HCT116 (cell line): Measurements from ENCODE around the gene PKD2. TPM values are rescaled to one million over a fixed set of nuclear protein-coding genes. Genes with fewer than 3 reads are reported as not detected.

Source experiments
- ATAC-seq: fragments of 200-7000 bp; cut with Tn5 transposase; 2 replicates; pipeline ENCODE4 v1.9.1; 2020; ENCODE audit warnings: mild to moderate bottlenecking, moderate library complexity
- BruUV-seq: library from RNA; stranded (reverse); fragments of 400-500 nt; replicated peaks from 2 replicates; lab custom pipeline; 2021; lab: Mats Ljungman, UMichigan
- CTCF ChIA-PET: fragments of 300-600 bp; sonication (Branson Sonifier 250); formaldehyde crosslinking; loops from one replicate; lab custom pipeline; 2021; ENCODE audit warnings: antibody characterized with exemption; lab: Charles Lee
- POLR2A ChIA-PET: fragments of 300-600, 350-600 bp; sonication (Branson Sonifier 250); formaldehyde crosslinking; loops from one replicate; lab custom pipeline; 2021; ENCODE audit warnings: antibody characterized with exemption; lab: Charles Lee
- RAD21 ChIA-PET, 2 experiments: fragments of 300-600 bp; sonication (Branson Sonifier 250); formaldehyde crosslinking; loops; one replicate each; lab custom pipeline; 2023; ENCODE audit warnings: low total read pairs in 2 of 2; ENCODE audit not compliant: uncharacterized antibody in 2 of 2, unreplicated experiment in 2 of 2, low non-redundant PET in 1 of 2; lab: Charles Lee
- DNase-seq: peaks from one replicate; pipeline ENCODE4 v3.0.0-alpha.2; 2010; ENCODE audit warnings: low read depth, low spot score
- H2AFZ ChIP-seq: fragments of 200-600 bp; shearing (Covaris generic), sonication (generic); 2 replicates; pipeline ENCODE4 v1.6.1; 2017; ENCODE audit warnings: low read depth, mixed run types, mixed read lengths, antibody characterized with exemption, low read length; ENCODE audit not compliant: poor library complexity, severe bottlenecking
- H3K27ac ChIP-seq: 2 replicates; pipeline ENCODE4 v1.5.1; 2012; ENCODE audit warnings: low read depth, low read length
- H3K27me3 ChIP-seq: fragments of 200-600 bp; sonication (generic); 2 replicates; pipeline ENCODE4 v1.6.1; 2016; ENCODE audit warnings: mixed run types, low read length, mixed read lengths; ENCODE audit not compliant: insufficient read depth
- H3K36me3 ChIP-seq, 2 experiments: fragments of 200-500 bp in 1 of 2; fragments of 200-600 bp in 1 of 2; sonication (Bioruptor generic) in 1 of 2; sonication (generic) in 1 of 2; 2 replicates each; pipeline versions ENCODE4 v1.5.1 to v1.6.1; 2014 to 2016; ENCODE audit warnings: low read length in 2 of 2, inconsistent platforms in 1 of 2, mixed read lengths in 1 of 2, mixed run types in 1 of 2; ENCODE audit not compliant: insufficient read depth in 2 of 2, control insufficient read depth in 1 of 2
- H3K4me1 ChIP-seq, 2 experiments: fragments of 200-600 bp in 1 of 2; sonication (generic) in 1 of 2; 2 replicates each; pipeline versions ENCODE4 v1.5.1 to v1.6.1; 2012 to 2017; ENCODE audit warnings: low read length in 2 of 2, inconsistent platforms in 1 of 2, mild to moderate bottlenecking in 1 of 2, mixed read lengths in 1 of 2, mixed run types in 1 of 2, moderate library complexity in 1 of 2; ENCODE audit not compliant: insufficient read depth in 2 of 2, control insufficient read depth in 1 of 2
- H3K4me2 ChIP-seq: fragments of 200-600 bp; sonication (generic); 2 replicates; pipeline ENCODE4 v1.6.1; 2017; ENCODE audit warnings: mixed run types, low read length, mixed read lengths
- H3K4me3 ChIP-seq, 2 experiments: fragments of 200-600 bp in 1 of 2; sonication (generic) in 1 of 2; replicated peaks in 1 of 2; 2 replicates each; pipeline ENCODE4 v1.5.1; 2011 to 2016; ENCODE audit warnings: low read length in 2 of 2, control low read depth in 1 of 2, low read depth in 1 of 2, mild to moderate bottlenecking in 1 of 2, mixed read lengths in 1 of 2, mixed run types in 1 of 2
- H3K79me2 ChIP-seq: fragments of 200-600 bp; sonication (generic); 2 replicates; pipeline ENCODE4 v1.6.1; 2017; ENCODE audit warnings: mild to moderate bottlenecking, mixed run types, low read length, moderate library complexity, mixed read lengths; ENCODE audit not compliant: insufficient read depth
- H3K9ac ChIP-seq: fragments of 200-600 bp; sonication (generic); 2 replicates; pipeline ENCODE4 v1.6.1; 2016; ENCODE audit warnings: low read length, mixed read lengths
- H3K9me2 ChIP-seq: fragments of 200-600 bp; sonication (generic), shearing (Covaris generic); 2 replicates; pipeline ENCODE4 v1.6.1; 2017; ENCODE audit warnings: mixed run types, mild to moderate bottlenecking, moderate library complexity; ENCODE audit not compliant: insufficient read depth
- H3K9me3 ChIP-seq, 2 experiments: fragments of 200-500 bp in 1 of 2; fragments of 200-600 bp in 1 of 2; sonication (Bioruptor generic) in 1 of 2; sonication (generic) in 1 of 2; 2 replicates each; pipeline ENCODE4 v1.6.1; 2014 to 2017; ENCODE audit warnings: low read length in 2 of 2, mixed read lengths in 2 of 2, inconsistent platforms in 1 of 2, low read depth in 1 of 2, mild to moderate bottlenecking in 1 of 2, mixed run types in 1 of 2, moderate library complexity in 1 of 2; ENCODE audit not compliant: control insufficient read depth in 1 of 2, insufficient read depth in 1 of 2
- H4K20me1 ChIP-seq: fragments of 200-600 bp; sonication (generic), shearing (Covaris generic); 2 replicates; pipeline ENCODE4 v1.6.1; 2017; ENCODE audit warnings: mixed run types, mild to moderate bottlenecking, moderate library complexity; ENCODE audit not compliant: insufficient read depth
- CBX3 ChIP-seq: IDR thresholded peaks from 2 replicates; pipeline ENCODE4 v1.6.1; 2012; ENCODE audit warnings: low read depth
- CEBPB ChIP-seq: IDR thresholded peaks from 2 replicates; pipeline ENCODE4 v1.6.1; 2012; ENCODE audit warnings: low read depth
- EGR1 ChIP-seq: IDR thresholded peaks from 2 replicates; pipeline ENCODE4 v1.6.1; 2012; ENCODE audit warnings: low read depth
- ELF1 ChIP-seq: IDR thresholded peaks from 2 replicates; pipeline ENCODE4 v1.6.1; 2012; ENCODE audit warnings: low read depth, borderline replicate concordance
- EZH2 ChIP-seq: fragments of 200-600 bp; sonication (generic); IDR thresholded peaks from 2 replicates; pipeline ENCODE4 v1.6.1; 2017; ENCODE audit warnings: antibody characterized with exemption, mixed run types
- EZH2phosphoT487 ChIP-seq: fragments of 200-600 bp; IDR thresholded peaks from 2 replicates; pipeline ENCODE4 v1.6.1; 2018; ENCODE audit warnings: antibody characterized with exemption, borderline replicate concordance
- FOSL1 ChIP-seq: IDR thresholded peaks from 2 replicates; pipeline ENCODE4 v1.6.1; 2012; ENCODE audit warnings: low read depth
- JUND ChIP-seq: IDR thresholded peaks from 2 replicates; pipeline ENCODE4 v1.6.1; 2012
- POLR2A ChIP-seq: IDR thresholded peaks from 2 replicates; pipeline ENCODE4 v1.7.0; 2011; ENCODE audit warnings: borderline replicate concordance; ENCODE audit not compliant: insufficient read depth, insufficient read length; ENCODE audit errors: extremely low read depth
- POLR2AphosphoS5 ChIP-seq: IDR thresholded peaks from 2 replicates; pipeline ENCODE4 v1.6.1; 2011; ENCODE audit warnings: mild to moderate bottlenecking, low read depth, low read length, moderate library complexity
- RAD21 ChIP-seq: IDR thresholded peaks from 2 replicates; pipeline ENCODE4 v1.6.1; 2012; ENCODE audit warnings: low read depth, mild to moderate bottlenecking
- REST ChIP-seq: IDR thresholded peaks from 2 replicates; pipeline ENCODE4 v1.6.1; 2012; ENCODE audit warnings: low read depth
- SIN3A ChIP-seq: IDR thresholded peaks from 2 replicates; pipeline ENCODE4 v1.6.1; 2012; ENCODE audit warnings: low read depth
- SP1 ChIP-seq: IDR thresholded peaks from 2 replicates; pipeline ENCODE4 v1.6.1; 2012; ENCODE audit warnings: low read depth
- SRF ChIP-seq: IDR thresholded peaks from 2 replicates; pipeline ENCODE4 v1.6.1; 2012; ENCODE audit warnings: low read depth
- TCF7L2 ChIP-seq: IDR thresholded peaks from 2 replicates; pipeline ENCODE4 v1.7.0; 2011; ENCODE audit warnings: borderline replicate concordance, inconsistent platforms; ENCODE audit not compliant: insufficient read depth, insufficient read length; ENCODE audit errors: extremely low read depth
- YY1 ChIP-seq: IDR thresholded peaks from 2 replicates; pipeline ENCODE4 v1.6.1; 2011; ENCODE audit warnings: low read length, low read depth, moderate library complexity, mild to moderate bottlenecking; ENCODE audit not compliant: insufficient replicate concordance; ENCODE audit errors: extremely low read depth
- ZBTB33 ChIP-seq: IDR thresholded peaks from 2 replicates; pipeline ENCODE4 v1.6.1; 2011; ENCODE audit warnings: mild to moderate bottlenecking, low read length, moderate library complexity; ENCODE audit not compliant: insufficient replicate concordance; ENCODE audit errors: extremely low read depth
- ZFX ChIP-seq: fragments of 450-650 bp; IDR thresholded peaks from 2 replicates; pipeline ENCODE4 v1.6.1; 2017
- ZNF274 ChIP-seq: fragments of 200-500 bp; sonication (Bioruptor generic); IDR thresholded peaks from 2 replicates; pipeline ENCODE4 v1.6.1; 2014; ENCODE audit warnings: mild to moderate bottlenecking, low read depth, low read length, inconsistent platforms
- intact Hi-C: fragments of 100-400 bp; cut with micrococcal nuclease; formaldehyde crosslinking; loops from 2 replicates; pipeline ENCODE4 v1.10.0; 2022
- total RNA-seq: library from RNA; stranded (reverse); gene quantifications from one replicate; pipeline ENCODE4 v1.2.1, GENCODE V29; 2021; ENCODE audit not compliant: unreplicated experiment
- TF ChIP-seq, protein P1 (sequence below): IDR thresholded peaks from 2 replicates; pipeline ENCODE4 v1.6.1; 2012
- TF ChIP-seq, protein P2 (sequence below): IDR thresholded peaks from 2 replicates; pipeline ENCODE4 v1.6.1; 2012

The PKD2 gene
- total RNA-seq, 1 experiment from 2014 or later: 10.1 TPM

DNA sequence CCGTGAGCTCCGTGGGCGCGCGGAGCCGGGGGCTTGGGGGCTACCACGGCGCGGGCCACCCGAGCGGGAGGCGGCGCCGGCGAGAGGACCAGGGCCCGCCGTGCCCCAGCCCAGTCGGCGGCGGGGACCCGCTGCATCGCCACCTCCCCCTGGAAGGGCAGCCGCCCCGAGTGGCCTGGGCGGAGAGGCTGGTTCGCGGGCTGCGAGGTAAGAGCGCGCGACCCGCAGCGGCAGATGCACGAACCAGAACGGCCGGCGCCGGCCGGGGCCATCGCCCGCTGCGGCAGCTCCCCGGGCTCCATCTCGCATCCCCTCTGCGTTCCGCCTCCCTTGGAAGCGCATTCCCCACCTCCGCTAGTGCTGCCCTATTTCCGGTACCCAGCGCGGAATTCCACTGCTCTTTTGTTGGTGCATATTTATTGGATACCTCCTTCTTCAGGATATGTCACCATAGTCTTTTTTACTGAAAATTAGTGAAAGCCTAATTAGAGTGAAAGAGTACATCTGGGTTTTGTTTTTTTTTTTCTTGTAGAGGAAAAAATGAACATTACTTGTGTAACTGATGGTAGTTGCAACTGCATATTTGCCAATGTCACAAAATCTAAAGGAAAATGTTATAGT, 797 bp downstream of the PKD2 start:
- Histone ChIP-seq H3K4me2 (peak overlapping the region; percentile 85), H3K27ac (peak overlapping the region; percentile 67), H3K9ac (peak overlapping the region; percentile 66), H3K4me1 (peaks cover 5 to 18% of the 10 kb centered on the region in 2 experiments; a peak in 3 of 4 replicates), H3K4me3 (peak overlapping the region; percentile 64 to 73), H4K20me1 (no peaks in the 10 kb centered on the region; the same call in 1 of the 2 replicates), H3K79me2 (peaks cover 49% of the 10 kb centered on the region), H3K27me3 (no peaks in the 10 kb centered on the region), H3K36me3 (no peaks in the 10 kb centered on the region), H3K9me2 (no peaks in the 10 kb centered on the region), H2AFZ (no peak overlapping the region), H3K9me3 (no peaks in the 10 kb centered on the region)
- intact Hi-C loops: no loop called here
- POLR2A ChIA-PET: no interaction called here
- RAD21 ChIA-PET: no interaction called here
- DNase-seq: no peak
- CTCF ChIA-PET: no interaction called here
- BruUV-seq: no TSS peak
- TF ChIP-seq POLR2A: no peak
- TF ChIP-seq SIN3A: 0 out of 2 replicates have a peak, but pooled peaks have one; percentile 31
- TF ChIP-seq, protein P1, sequence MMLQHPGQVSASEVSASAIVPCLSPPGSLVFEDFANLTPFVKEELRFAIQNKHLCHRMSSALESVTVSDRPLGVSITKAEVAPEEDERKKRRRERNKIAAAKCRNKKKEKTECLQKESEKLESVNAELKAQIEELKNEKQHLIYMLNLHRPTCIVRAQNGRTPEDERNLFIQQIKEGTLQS: no peak
- no peak for TF ChIP-seq ELF1
- TF ChIP-seq SP1: no peak
- no peak for TF ChIP-seq CEBPB
- TF ChIP-seq, protein P2, sequence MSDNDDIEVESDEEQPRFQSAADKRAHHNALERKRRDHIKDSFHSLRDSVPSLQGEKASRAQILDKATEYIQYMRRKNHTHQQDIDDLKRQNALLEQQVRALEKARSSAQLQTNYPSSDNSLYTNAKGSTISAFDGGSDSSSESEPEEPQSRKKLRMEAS: no peak
- no peak for TF ChIP-seq FOSL1
- no peak for TF ChIP-seq ZNF274
- no peak for TF ChIP-seq YY1
- no peak for TF ChIP-seq RAD21
- peak; percentile 84; the same call in 1 of the 2 replicates for TF ChIP-seq ZFX
- TF ChIP-seq SRF: no peak
- no peak for TF ChIP-seq ZBTB33
- TF ChIP-seq EZH2: no peak
- no peak for TF ChIP-seq JUND
- TF ChIP-seq TCF7L2: no peak
- TF ChIP-seq EGR1: no peak
- no peak for TF ChIP-seq CBX3
- TF ChIP-seq EZH2phosphoT487: no peak
- peak; percentile 29; the same call in 1 of the 2 replicates for TF ChIP-seq POLR2AphosphoS5
- TF ChIP-seq REST: no peak
- peak; percentile 59 for ATAC-seq
